Ureter (tissue), 1 donor: ENCODE measurements around the gene NTRK2. TPM values are rescaled to one million over a fixed set of nuclear protein-coding genes. Genes with fewer than 3 reads are reported as not detected.

Experiments used
- DNase-seq: peaks from one replicate; pipeline ENCODE4 v3.0.0-alpha.2; 2020; ENCODE audit warnings: low spot score
- total RNA-seq: library from RNA; stranded (reverse); gene quantifications from one replicate; pipeline ENCODE4 v1.2.4, GENCODE V29; 2023
- donor health status: DM: yes; HTN: yes; CAD: no.

The NTRK2 gene
- total RNA-seq, 1 donor from 2014 or later, result 3.0 TPM

DNA sequence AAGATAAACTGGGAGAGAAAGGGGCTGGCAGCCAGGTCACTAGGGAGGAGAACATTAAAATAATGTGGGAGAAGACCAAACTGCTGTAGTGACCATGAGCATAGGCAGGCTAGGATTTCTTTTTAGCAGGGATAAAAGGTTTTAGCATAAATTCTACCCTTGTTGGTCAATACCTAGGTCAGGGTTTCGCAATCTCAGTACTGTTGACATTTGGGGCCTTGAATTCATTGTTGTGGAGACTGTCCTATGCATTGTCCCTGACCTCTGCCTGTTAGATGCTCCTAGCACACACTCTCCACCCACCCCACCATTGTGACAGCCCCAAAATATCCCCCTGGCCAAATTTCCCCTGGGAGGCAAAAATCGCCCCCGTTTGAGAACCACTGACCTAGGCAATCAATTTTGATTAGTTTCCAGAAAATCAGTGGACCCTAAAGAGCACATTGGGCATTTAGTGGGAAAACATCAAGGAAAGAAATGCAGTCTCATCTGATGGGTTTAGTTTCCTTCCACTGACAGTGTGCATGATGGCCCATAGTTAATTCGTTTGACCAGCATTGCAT, 181.4 kb downstream of the NTRK2 start:
- DNase-seq, result no peak

DNA sequence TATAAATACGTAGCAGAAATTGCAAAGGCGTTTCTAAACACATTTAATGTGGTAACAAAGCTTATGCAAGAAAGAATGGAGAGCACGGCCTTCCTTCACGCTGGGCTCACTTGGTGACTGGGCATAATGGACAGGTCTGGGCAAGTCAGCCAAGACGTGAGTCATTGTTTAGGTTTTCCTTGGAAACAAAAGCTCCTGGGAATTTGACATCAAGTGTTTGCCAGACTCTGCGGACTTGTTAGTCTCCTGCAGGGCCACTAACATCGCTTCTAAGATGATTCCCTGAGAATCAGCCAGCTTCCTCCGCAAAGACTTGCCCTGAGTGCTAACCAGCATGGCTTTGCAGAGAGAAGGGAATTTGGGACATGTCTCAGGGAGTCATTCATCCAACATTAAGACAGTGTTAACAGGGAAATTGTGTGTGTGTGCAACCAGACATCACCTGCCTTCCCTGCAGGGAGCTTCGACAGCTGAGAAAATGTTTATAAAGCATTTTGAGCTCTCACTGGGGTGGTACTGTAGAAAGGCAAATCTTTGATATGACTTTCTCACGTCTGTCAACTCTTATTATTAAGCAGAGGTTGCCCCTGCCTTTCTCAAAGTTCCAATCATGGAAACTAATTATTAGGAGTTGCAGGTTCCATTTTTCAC, 182.5 kb downstream of the NTRK2 start:
- no peak for DNase-seq

GRCh38 chr9:84852617-84853301, 183.2 kb downstream of the NTRK2 start:
- no peak for DNase-seq

- DNase-seq, result no peak
Observed at GRCh38 chr9:84856181-84856632, 186.7 kb downstream of the NTRK2 start.

- DNase-seq, result no peak
Observed at GRCh38 chr9:84857211-84857610, 187.7 kb downstream of the NTRK2 start.

DNA sequence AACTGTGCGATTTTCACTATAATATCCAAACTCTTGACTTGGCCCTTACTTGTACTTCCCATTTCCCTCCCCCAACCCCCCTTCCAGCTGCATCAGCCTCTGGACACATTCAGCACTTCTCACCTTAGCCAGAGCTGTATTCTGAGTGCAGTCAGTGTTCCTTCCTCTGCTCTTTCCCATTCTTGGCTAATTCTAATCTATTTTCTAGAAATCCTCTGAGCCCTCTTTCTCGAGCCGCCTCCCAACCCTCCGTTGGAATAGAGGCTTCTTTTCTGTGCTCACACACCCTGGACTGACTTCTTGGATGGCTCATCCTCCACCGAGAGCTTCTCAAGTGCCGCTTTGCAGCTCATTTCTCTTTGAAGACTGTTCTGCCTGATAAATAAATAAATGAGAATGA, 188.8 kb downstream of the NTRK2 start:
- no peak for DNase-seq

DNA sequence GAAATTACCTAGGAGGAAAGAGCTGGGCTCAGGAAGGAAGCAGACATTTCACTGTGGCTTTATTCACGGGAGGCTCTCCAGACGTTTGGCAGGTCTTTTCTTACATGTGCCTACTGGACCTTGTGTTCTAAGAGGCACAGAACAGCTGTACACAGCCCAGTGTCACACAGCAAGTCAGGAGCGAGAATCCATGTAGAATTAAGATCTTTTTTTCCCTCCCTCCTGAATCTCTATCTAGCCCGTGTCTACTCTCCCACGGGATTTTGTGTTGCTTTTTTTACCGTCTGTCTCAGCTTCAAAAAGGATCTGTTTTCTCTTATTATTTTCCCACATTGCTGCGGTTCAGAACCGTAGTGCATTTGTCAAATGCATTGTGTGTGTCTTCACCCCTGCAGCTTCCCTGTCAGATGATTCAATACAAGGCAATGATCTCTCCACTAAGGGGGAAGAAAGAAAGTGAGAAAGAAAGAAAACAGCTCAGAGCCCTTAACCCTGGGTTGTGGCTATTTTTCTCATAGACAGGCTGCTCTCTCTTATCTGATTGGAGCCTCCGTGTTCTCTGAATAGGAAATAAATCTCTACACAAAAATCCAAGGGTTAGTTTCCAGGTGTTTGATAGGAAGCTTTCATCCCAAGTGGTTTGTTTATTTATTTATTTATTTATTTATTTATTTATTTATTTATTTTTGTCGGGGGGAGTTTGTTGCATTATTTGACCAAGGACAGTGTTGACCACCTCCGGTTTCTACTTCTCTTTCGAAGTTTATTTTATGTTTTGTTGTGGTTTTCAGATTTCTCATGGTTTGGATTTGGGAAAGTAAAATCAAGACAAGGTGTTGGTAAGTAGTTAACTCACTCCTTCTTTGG, 191.0 kb downstream of the NTRK2 start:
- no peak for DNase-seq

- DNase-seq, result no peak
Observed at GRCh38 chr9:84861455-84861854, 191.9 kb downstream of the NTRK2 start.

GRCh38 chr9:84862308-84862707, 192.8 kb downstream of the NTRK2 start:
- DNase-seq, result no peak

- no peak for DNase-seq
Observed at GRCh38 chr9:84862810-84863287, 193.3 kb downstream of the NTRK2 start.

GRCh38 chr9:84863372-84863771, 193.8 kb downstream of the NTRK2 start:
- DNase-seq, result no peak

GRCh38 chr9:84866396-84867175, 197.1 kb downstream of the NTRK2 start:
- no peak for DNase-seq

- no peak for DNase-seq
Observed at GRCh38 chr9:84867186-84867585, 197.7 kb downstream of the NTRK2 start.

DNA sequence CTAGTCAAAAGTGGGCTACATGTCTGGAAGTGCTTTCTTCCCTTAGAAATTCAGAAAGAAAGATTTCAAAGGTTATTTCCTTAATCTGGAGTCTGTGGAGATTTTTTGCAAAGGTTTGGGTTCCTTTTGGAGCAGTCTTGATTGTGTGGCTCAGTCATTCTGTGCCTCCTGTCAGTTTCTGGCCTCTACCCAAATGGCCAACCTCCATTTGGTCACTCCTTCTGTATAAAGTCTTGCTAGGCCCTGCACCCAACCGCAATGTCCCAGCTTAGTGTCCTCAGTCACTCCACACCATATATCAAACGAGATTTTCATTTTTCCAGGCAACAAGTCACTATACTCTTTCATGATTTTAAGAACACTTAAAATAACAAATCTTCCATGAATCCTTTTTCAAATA, 199.6 kb downstream of the NTRK2 start:
- no peak for DNase-seq

GRCh38 chr9:84871983-84872382, 202.5 kb downstream of the NTRK2 start:
- no peak for DNase-seq

DNA sequence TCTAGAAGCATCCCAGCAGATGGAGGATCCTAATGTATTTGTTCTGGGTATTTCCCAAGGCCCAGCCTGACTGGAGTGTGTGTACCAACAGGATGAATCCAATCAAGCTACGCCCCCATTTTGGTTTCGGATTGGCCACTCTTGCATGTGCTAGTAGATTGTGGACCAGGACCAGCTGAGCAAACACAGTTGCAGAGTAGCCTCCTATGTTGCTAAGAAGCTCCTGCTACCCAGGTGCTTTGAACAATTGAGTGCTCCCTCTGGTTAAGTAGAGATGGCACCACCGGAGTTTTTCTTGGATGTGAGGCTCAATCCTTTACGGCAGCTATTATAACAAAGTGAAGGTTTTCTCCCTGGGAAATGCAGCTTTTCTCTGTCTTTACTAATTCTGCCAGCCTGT, 204.5 kb downstream of the NTRK2 start:
- no peak for DNase-seq

- DNase-seq, result no peak
Observed at GRCh38 chr9:84874596-84874995, 205.1 kb downstream of the NTRK2 start.

- no peak for DNase-seq
Observed at GRCh38 chr9:84875193-84875592, 205.7 kb downstream of the NTRK2 start.

DNA sequence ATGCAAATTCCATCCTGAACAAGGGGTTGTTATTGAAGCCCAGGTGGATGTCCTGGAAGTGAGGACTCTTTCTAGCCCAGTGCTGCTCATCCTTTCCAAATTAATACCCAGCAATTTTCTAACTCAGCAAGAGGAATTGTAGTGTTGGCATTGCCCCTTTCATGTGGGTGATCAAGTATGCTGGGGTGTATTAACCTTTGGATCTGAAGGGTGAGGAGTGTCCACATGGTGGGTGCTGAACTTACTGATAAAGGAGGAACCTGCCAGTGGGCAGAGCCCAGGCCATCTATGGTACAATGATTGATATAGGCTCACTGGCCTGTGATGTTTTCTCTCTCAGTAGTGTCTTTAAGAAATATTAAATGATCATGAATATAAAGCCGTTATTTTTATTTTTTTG, 210.1 kb downstream of the NTRK2 start:
- DNase-seq, result no peak

GRCh38 chr9:84880835-84881234, 211.3 kb downstream of the NTRK2 start:
- DNase-seq, result no peak

- no peak for DNase-seq
Observed at GRCh38 chr9:84886866-84887265, 217.3 kb downstream of the NTRK2 start.
